HFF-Myc (cell line): ENCODE measurements around the gene CHMP6.
A peak's percentile ranks its signal among the peaks of the same experiment; 100 is the strongest.
"Not testable (repeated sequence)": the region's sequence is repeated elsewhere in the genome, so short reads cannot be mapped to it uniquely, and the experiment has no call there.

Source experiments
- DNase-seq: peaks from one replicate; pipeline ENCODE4 v3.0.0-alpha.2; 2011; ENCODE audit warnings: low read depth; ENCODE audit errors: extremely low read depth
- H3K4me3 ChIP-seq: replicated peaks from 2 replicates; pipeline ENCODE4 v1.5.1; 2011; ENCODE audit warnings: low read depth, mild to moderate bottlenecking, control low read depth, low read length
- TF ChIP-seq, protein P1 (sequence below): IDR thresholded peaks from 2 replicates; pipeline ENCODE4 v1.5.1; 2012; ENCODE audit warnings: mild to moderate bottlenecking, low read depth, low read length, control low read depth; ENCODE audit errors: missing control alignments

CHMP6 gene

DNA sequence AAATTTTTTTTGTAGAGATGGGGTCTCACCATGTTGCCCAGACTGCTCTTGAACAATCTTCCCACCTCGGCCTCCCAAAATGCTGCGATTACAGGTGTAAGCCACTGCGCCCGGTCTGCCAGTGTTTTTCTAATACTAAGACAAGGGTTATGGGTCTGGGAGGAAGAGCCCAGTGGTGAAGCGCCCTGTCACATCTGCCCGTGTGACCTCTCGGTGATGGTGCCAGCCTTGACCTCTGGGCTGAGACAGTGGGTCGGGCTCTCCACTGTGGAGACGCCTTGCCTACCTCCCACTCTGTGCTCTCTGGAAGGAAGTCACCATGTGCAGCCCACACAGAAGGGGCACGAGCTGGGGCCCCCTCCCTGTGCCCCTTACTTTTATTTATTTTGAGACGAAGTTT is 38.2 kb downstream of the CHMP6 start:
- TF ChIP-seq, protein P1, sequence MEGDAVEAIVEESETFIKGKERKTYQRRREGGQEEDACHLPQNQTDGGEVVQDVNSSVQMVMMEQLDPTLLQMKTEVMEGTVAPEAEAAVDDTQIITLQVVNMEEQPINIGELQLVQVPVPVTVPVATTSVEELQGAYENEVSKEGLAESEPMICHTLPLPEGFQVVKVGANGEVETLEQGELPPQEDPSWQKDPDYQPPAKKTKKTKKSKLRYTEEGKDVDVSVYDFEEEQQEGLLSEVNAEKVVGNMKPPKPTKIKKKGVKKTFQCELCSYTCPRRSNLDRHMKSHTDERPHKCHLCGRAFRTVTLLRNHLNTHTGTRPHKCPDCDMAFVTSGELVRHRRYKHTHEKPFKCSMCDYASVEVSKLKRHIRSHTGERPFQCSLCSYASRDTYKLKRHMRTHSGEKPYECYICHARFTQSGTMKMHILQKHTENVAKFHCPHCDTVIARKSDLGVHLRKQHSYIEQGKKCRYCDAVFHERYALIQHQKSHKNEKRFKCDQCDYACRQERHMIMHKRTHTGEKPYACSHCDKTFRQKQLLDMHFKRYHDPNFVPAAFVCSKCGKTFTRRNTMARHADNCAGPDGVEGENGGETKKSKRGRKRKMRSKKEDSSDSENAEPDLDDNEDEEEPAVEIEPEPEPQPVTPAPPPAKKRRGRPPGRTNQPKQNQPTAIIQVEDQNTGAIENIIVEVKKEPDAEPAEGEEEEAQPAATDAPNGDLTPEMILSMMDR, result no peak
- no peak for DNase-seq
- H3K4me3 ChIP-seq, result no peak overlapping the region

DNA sequence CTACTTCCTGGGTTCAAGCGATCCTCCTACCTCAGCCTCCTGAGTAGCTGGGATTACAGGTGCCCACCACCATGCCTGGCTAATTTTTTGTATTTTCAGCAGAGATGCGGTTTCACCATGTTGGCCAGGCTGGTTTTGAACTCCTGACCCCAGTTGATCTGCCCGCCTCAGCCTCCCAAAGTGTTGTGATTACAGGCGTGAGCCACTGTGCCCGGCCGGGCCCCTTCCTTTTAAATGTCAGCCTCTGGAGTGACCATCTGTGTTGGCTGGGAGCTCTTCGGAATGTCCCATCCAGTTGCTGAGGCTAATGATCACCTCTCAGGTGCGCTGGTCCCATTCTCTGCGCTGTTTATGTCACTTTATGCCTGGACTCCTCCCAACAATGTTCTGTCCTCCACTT is 38.7 kb downstream of the CHMP6 start:
- not testable (repeated sequence) for H3K4me3 ChIP-seq, DNase-seq

DNA sequence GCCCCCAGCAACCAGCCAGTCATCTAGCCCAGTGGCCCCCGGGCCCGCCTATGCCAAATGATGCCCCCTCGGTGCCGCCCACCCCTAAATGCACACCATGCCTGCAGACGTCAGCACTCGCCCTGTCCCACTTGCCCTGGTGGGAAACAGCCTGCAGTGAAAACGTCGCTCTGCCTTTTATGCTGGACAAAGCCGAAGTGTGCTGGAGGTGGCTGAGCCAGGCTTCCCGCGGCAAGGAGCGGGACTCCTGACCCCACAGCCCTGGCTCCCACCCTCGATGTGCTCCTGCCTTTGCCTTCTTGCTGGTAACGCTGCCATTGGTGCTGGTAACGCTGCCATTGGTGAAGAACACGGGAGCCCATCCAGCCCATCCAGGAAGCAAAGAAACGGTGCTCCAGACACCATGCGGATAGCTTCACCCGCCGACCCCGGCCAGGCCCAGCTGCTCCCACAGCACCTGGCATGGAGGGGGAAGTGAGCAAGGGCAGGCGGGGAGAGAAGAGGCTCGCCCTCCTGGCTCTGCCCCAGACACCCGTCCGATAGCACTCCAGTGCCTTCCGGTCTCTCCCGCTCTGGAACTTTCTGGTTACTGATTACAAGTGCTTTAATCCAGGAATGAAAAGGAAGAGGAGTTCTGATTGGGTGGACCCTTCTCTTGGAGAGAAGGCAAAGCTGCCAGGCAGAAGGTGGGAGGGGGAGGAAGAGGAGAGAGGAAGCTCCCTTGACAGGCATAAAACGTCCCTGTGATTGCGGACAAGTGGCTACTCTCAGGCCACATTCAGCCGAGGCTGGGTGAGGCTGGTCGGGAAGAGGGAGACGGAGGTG is 39.3 kb downstream of the CHMP6 start:
- no peak for DNase-seq
- TF ChIP-seq, protein P1, result no peak
- H3K4me3 ChIP-seq, result no peak overlapping the region

DNA sequence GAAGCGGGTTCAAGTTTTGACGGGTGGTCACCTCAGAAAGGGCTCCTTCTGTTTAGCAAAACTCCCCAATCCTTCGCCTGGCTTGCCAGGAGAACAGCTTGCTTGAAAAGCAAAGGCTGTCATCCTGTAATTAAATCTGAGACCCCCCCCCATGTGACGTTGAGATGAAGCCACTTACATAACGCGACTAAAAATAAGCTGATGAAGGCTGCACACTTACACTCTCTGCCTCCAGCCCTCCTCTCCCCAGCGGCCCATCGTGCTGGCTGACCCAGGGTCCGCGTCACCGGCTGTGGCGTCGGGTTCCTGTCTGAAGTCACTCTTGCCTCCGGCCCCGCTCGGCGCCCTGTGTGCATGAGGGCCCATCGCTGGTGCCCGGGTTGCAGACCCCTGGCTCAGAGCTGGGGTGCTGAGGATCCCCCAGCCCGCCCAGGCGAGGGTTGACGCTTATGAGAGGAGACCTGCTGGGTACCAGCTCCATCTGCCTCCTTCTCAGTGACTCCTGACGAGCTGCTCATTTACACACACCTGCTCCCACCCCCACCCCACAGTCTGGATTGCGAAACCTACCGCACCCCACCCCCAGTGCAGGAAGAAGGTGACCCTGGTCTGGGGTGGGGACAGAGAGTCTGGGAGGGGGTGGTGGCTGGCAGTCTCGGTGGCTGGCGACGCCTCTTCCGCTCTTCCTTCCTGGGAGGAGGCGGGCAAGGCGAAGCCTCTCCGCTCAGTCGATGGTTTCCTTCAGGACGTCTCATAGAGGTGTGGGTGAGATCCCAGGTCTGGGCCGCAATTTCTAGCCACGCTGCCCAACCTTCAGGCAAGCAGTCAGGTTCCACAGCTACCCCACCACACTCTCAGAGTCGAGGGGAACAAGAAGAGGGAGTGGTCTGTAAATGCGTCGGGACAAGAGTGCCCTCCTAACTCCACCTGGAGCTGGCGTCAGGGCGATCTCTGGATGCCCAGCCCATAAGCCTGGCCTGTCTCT is 40.2 kb downstream of the CHMP6 start:
- TF ChIP-seq, protein P1, result no peak
- no peak overlapping the region for H3K4me3 ChIP-seq
- DNase-seq, result no peak

DNA sequence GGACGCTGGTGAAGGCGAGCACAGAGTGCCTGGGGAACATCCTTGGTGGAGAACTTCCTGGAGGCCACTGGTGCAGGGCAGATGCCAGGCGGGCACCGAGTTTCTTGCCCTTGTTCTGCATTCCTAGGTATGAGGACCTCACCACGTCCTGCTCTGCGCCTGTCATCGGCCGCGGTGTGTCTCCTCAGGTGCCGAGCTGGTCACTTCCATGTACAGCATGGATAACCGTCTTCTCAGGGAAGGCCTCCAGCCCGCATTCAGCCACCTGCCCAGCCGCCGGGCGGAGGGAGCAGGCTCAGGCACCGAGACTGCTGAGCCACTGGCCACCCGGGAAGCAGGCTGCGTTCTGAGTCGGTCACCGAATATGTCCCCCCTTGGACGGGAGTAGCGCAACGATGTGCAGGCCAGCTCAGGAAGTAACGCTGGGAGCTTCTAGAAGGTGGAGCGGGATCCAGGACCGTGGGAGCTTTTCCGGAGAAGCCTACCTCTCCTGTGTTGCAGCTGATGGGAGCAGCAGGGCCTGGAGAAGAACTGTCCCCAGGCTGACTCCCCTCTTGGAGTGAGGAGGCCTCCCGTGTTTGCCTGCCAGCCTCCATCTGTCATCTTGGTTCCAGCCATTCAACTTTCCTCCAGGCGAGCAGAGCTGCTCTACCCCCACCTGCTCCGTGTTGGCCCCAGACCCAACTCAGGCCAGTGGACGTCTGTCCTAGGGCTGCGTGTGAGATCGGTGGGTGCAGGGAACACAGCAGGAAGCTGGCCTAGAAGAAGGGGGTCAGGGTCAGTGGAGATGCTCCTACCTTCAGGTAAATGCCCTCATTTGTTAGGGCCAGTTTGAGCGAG is 41.2 kb downstream of the CHMP6 start:
- no peak overlapping the region for H3K4me3 ChIP-seq
- TF ChIP-seq, protein P1, result no peak
- no peak for DNase-seq

DNA sequence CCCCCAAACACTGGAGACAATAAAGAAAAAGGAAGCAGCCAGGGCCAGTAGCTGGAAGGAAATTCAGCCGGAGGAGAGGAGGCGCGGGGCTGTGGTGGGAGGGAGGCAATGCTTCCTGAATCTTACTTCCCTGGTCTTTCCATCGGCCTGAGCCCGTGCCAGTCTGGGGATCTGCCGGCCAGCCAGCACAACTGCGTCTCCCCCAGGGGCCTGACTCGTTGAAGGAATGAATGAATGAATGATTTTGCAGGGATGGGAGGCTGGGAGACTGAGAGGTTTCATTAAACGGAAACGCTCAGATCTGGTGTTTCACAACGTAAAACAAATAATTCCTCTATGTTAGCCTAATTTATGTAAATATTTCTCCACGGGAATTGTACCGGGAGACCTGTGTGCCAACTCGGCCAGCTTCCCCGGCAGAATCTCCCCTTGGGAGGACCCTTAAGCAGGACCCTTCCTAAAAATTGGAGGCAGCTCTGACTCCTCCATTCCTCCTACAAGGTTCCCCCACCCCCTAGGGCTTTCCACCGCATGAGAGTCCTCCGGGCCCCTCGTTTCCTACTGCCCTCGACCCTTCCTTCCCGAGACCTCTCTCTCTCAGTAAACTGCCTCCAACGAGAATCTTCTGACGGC is 42.0 kb downstream of the CHMP6 start:
- peak overlapping the region; percentile 55 for H3K4me3 ChIP-seq
- DNase-seq, result no peak
- TF ChIP-seq, protein P1, result no peak
